ENCODE results near the gene VAMP5.

Gene VAMP5

DNA sequence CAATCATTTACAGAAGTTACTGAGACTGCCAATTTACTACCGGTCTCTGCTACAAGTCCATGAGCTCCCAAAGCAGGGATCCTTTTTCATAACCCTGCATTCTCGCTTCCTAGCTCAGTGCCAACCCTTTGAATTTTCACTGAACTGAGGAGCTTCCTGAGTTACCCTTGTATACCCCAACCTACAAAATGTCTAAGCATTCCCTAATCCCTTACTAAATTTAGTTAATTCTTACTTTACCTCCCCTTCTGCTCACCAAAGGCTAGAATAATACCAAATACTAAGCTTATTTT lies 35.7 kb upstream of the VAMP5 start:
- Histone ChIP-seq H3K56ac (ENCODE audit: low read length) (no peak overlapping the region), H2BK120ac (ENCODE audit: low read depth, low read length) (no peak overlapping the region), H3K9ac (ENCODE audit: low read length) (no peak overlapping the region), H4K5ac (ENCODE audit: low read length) (no peak overlapping the region), H3K27ac (ENCODE audit: low read depth, low read length) (no peak overlapping the region), H2BK5ac (ENCODE audit: low read length) (no peak overlapping the region), H3K4me1 (ENCODE audit: control insufficient read depth, low read depth, low read length) (no peaks in the 10 kb centered on the region), H3K4me2 (ENCODE audit: low read length) (no peak overlapping the region), H3K79me1 (ENCODE audit: low read length) (peaks cover 2% of the 10 kb centered on the region), H2BK15ac (replicated peaks; ENCODE audit: low read depth) (no peak overlapping the region), H3K4me3 (ENCODE audit: low read length) (no peak overlapping the region), H3K36me3 (ENCODE audit: control insufficient read depth, insufficient read depth, low read length) (peaks cover 21% of the 10 kb centered on the region), H3K27me3 (ENCODE audit: insufficient read depth, low read length, poor library complexity) (no peaks in the 10 kb centered on the region), H3K23ac (ENCODE audit: low read length) (no peak overlapping the region), H3K4ac (ENCODE audit: low read depth, low read length) (no peak overlapping the region), H3K79me2 (ENCODE audit: control insufficient read depth, insufficient read depth, low read length) (no peaks in the 10 kb centered on the region), H3K18ac (ENCODE audit: low read length) (no peak overlapping the region), H4K8ac (ENCODE audit: low read depth, low read length) (no peak overlapping the region), H2AK5ac (ENCODE audit: low read length) (no peak overlapping the region)
- no CpG with 5 or more reads among the region's 2 CpGs for WGBS (ENCODE audit: extremely low coverage, insufficient coverage, low lambda C conversion rate)
- DNase-seq: no peak

DNA sequence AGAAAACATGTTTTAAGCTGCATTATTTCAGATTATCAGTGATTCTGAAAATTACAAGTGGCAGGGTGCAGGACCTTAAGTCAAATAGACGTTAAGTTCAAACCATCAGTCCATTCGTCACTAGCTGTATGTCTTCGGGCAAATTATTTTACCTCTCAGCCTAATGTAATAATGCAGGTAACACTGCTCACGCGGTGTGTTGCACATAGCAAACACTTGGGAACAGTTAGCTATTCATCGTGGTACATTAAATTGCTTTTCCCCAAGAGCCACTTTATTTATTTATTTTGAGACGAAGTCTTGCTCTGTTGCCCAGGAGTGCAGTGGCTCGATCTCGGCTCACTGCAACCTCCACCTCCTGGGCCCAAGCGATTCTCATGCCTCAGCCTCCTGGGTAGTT lies 35.1 kb upstream of the VAMP5 start:
- H3K4me2 ChIP-seq (ENCODE audit: low read length): no peak overlapping the region
- H3K4me1 ChIP-seq (ENCODE audit: control insufficient read depth, low read depth, low read length): no peaks in the 10 kb centered on the region
- H2BK120ac ChIP-seq (ENCODE audit: low read depth, low read length): no peak overlapping the region
- no peak overlapping the region for H2BK15ac ChIP-seq (replicated peaks; ENCODE audit: low read depth)
- H3K36me3 ChIP-seq (ENCODE audit: control insufficient read depth, insufficient read depth, low read length): peaks cover 21% of the 10 kb centered on the region
- H3K79me1 ChIP-seq (ENCODE audit: low read length): peaks cover 2% of the 10 kb centered on the region
- no peak overlapping the region for H4K8ac ChIP-seq (ENCODE audit: low read depth, low read length)
- H2AK5ac ChIP-seq (ENCODE audit: low read length): no peak overlapping the region
- no peak overlapping the region for H3K9ac ChIP-seq (ENCODE audit: low read length)
- H3K18ac ChIP-seq (ENCODE audit: low read length): no peak overlapping the region
- H3K4me3 ChIP-seq (ENCODE audit: low read length): no peak overlapping the region
- no peak overlapping the region for H3K4ac ChIP-seq (ENCODE audit: low read depth, low read length)
- DNase-seq: no peak
- no peak overlapping the region for H3K27ac ChIP-seq (ENCODE audit: low read depth, low read length)
- H3K56ac ChIP-seq (ENCODE audit: low read length): no peak overlapping the region
- H2BK5ac ChIP-seq (ENCODE audit: low read length): no peak overlapping the region
- H3K79me2 ChIP-seq (ENCODE audit: control insufficient read depth, insufficient read depth, low read length): no peaks in the 10 kb centered on the region
- H3K27me3 ChIP-seq (ENCODE audit: insufficient read depth, low read length, poor library complexity): no peaks in the 10 kb centered on the region
- no peak overlapping the region for H4K5ac ChIP-seq (ENCODE audit: low read length)
- no CpG with 5 or more reads among the region's 10 CpGs for WGBS (ENCODE audit: extremely low coverage, insufficient coverage, low lambda C conversion rate)
- H3K23ac ChIP-seq (ENCODE audit: low read length): no peak overlapping the region

- no peak overlapping the region for H3K27ac ChIP-seq (ENCODE audit: low read depth, low read length)
- WGBS (ENCODE audit: extremely low coverage, insufficient coverage, low lambda C conversion rate): no CpG with 5 or more reads among the region's 4 CpGs
- no peak overlapping the region for H3K4me2 ChIP-seq (ENCODE audit: low read length)
- no peak overlapping the region for H3K4ac ChIP-seq (ENCODE audit: low read depth, low read length)
- no peaks in the 10 kb centered on the region for H3K4me1 ChIP-seq (ENCODE audit: control insufficient read depth, low read depth, low read length)
- H4K5ac ChIP-seq (ENCODE audit: low read length): no peak overlapping the region
- DNase-seq: peak; percentile 70
- H4K8ac ChIP-seq (ENCODE audit: low read depth, low read length): no peak overlapping the region
- H2BK120ac ChIP-seq (ENCODE audit: low read depth, low read length): no peak overlapping the region
- H3K36me3 ChIP-seq (ENCODE audit: control insufficient read depth, insufficient read depth, low read length): peaks cover 21% of the 10 kb centered on the region
- H3K27me3 ChIP-seq (ENCODE audit: insufficient read depth, low read length, poor library complexity): no peaks in the 10 kb centered on the region
- no peaks in the 10 kb centered on the region for H3K79me2 ChIP-seq (ENCODE audit: control insufficient read depth, insufficient read depth, low read length)
- no peak overlapping the region for H2AK5ac ChIP-seq (ENCODE audit: low read length)
- no peak overlapping the region for H3K9ac ChIP-seq (ENCODE audit: low read length)
- no peak overlapping the region for H2BK5ac ChIP-seq (ENCODE audit: low read length)
- H3K23ac ChIP-seq (ENCODE audit: low read length): no peak overlapping the region
- peaks cover 2% of the 10 kb centered on the region for H3K79me1 ChIP-seq (ENCODE audit: low read length)
- H2BK15ac ChIP-seq (replicated peaks; ENCODE audit: low read depth): no peak overlapping the region
- H3K56ac ChIP-seq (ENCODE audit: low read length): no peak overlapping the region
- H3K4me3 ChIP-seq (ENCODE audit: low read length): no peak overlapping the region
- H3K18ac ChIP-seq (ENCODE audit: low read length): no peak overlapping the region
These were observed 34.4 kb upstream of the VAMP5 start for GRCh38 chr2:85549826-85550225.

DNA sequence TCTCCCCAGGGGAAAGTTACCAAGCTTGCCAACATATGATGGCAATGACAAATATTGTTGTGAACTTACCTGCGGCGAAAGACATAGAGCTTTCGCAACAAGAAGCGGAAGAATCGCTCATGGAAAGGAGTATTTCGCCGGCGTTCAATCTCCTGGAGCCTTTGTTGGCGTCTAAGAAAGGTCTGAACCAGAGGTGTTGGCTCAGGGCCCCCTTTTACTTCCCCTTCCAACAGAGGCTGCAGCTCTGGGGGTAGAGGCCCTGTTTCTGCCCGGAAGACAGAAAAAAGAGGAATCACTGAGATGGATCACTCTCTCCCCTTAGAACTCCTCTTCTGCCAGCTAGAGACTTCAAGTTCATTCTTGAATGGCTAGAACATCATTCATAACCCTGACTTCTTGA lies 33.7 kb upstream of the VAMP5 start:
- Histone ChIP-seq H3K79me1 (ENCODE audit: low read length) (peaks cover 2% of the 10 kb centered on the region), H3K23ac (ENCODE audit: low read length) (no peak overlapping the region), H3K4me3 (ENCODE audit: low read length) (no peak overlapping the region), H3K79me2 (ENCODE audit: control insufficient read depth, insufficient read depth, low read length) (no peaks in the 10 kb centered on the region), H4K5ac (ENCODE audit: low read length) (no peak overlapping the region), H3K36me3 (ENCODE audit: control insufficient read depth, insufficient read depth, low read length) (peaks cover 25% of the 10 kb centered on the region), H2BK120ac (ENCODE audit: low read depth, low read length) (no peak overlapping the region), H3K4ac (ENCODE audit: low read depth, low read length) (no peak overlapping the region), H4K8ac (ENCODE audit: low read depth, low read length) (no peak overlapping the region), H2BK5ac (ENCODE audit: low read length) (no peak overlapping the region), H2AK5ac (ENCODE audit: low read length) (no peak overlapping the region), H3K4me2 (ENCODE audit: low read length) (no peak overlapping the region), H3K18ac (ENCODE audit: low read length) (no peak overlapping the region), H3K9ac (ENCODE audit: low read length) (no peak overlapping the region), H3K27ac (ENCODE audit: low read depth, low read length) (no peak overlapping the region), H2BK15ac (replicated peaks; ENCODE audit: low read depth) (no peak overlapping the region), H3K27me3 (ENCODE audit: insufficient read depth, low read length, poor library complexity) (no peaks in the 10 kb centered on the region), H3K56ac (ENCODE audit: low read length) (no peak overlapping the region), H3K4me1 (ENCODE audit: control insufficient read depth, low read depth, low read length) (no peaks in the 10 kb centered on the region)
- no CpG with 5 or more reads among the region's 10 CpGs for WGBS (ENCODE audit: extremely low coverage, insufficient coverage, low lambda C conversion rate)
- no peak for DNase-seq

- Histone ChIP-seq H3K23ac (ENCODE audit: low read length) (no peak overlapping the region), H4K5ac (ENCODE audit: low read length) (no peak overlapping the region), H3K4me1 (ENCODE audit: control insufficient read depth, low read depth, low read length) (no peaks in the 10 kb centered on the region), H3K27me3 (ENCODE audit: insufficient read depth, low read length, poor library complexity) (no peaks in the 10 kb centered on the region), H3K4me2 (ENCODE audit: low read length) (no peak overlapping the region), H3K9ac (ENCODE audit: low read length) (no peak overlapping the region), H2BK120ac (ENCODE audit: low read depth, low read length) (no peak overlapping the region), H3K79me1 (ENCODE audit: low read length) (peaks cover 6% of the 10 kb centered on the region), H4K8ac (ENCODE audit: low read depth, low read length) (no peak overlapping the region), H2BK15ac (replicated peaks; ENCODE audit: low read depth) (no peak overlapping the region), H3K56ac (ENCODE audit: low read length) (no peak overlapping the region), H3K4me3 (ENCODE audit: low read length) (no peak overlapping the region), H3K79me2 (ENCODE audit: control insufficient read depth, insufficient read depth, low read length) (no peaks in the 10 kb centered on the region), H2BK5ac (ENCODE audit: low read length) (no peak overlapping the region), H2AK5ac (ENCODE audit: low read length) (no peak overlapping the region), H3K18ac (ENCODE audit: low read length) (no peak overlapping the region), H3K4ac (ENCODE audit: low read depth, low read length) (no peak overlapping the region), H3K36me3 (ENCODE audit: control insufficient read depth, insufficient read depth, low read length) (peaks cover 22% of the 10 kb centered on the region), H3K27ac (ENCODE audit: low read depth, low read length) (no peak overlapping the region)
- DNase-seq: peak; percentile 89
- WGBS (ENCODE audit: extremely low coverage, insufficient coverage, low lambda C conversion rate): no CpG with 5 or more reads among the region's 9 CpGs
These were observed 32.2 kb upstream of the VAMP5 start for GRCh38 chr2:85551698-85552678.

DNA sequence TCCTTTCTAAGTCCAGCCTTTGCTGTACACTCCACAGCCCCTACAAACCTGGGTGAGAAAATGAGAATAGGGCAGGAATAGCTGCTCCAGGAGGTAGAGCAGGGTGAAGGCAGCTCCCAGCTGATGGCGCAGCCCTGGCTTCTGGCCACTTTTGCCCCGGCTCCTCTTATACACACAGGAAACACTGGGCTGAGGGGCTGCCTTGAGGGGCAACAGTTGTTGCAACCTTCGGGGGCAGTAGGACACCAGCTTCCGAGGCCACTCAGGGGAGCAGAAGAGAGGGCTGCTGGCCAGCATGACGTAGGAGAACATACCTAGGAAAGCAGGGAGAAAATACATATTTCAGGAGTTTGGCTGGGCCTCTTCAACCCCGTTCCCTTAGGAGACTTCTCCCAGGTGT lies 31.0 kb upstream of the VAMP5 start:
- no CpG with 5 or more reads among the region's 6 CpGs for WGBS (ENCODE audit: extremely low coverage, insufficient coverage, low lambda C conversion rate)
- peaks cover 22% of the 10 kb centered on the region for H3K36me3 ChIP-seq (ENCODE audit: control insufficient read depth, insufficient read depth, low read length)

More for the DNA sequence above, 31.0 kb upstream of the VAMP5 start:
- Histone ChIP-seq H3K27me3 (ENCODE audit: insufficient read depth, low read length, poor library complexity) (no peaks in the 10 kb centered on the region), H4K8ac (ENCODE audit: low read depth, low read length) (no peak overlapping the region), H2BK120ac (ENCODE audit: low read depth, low read length) (no peak overlapping the region), H3K23ac (ENCODE audit: low read length) (no peak overlapping the region), H3K56ac (ENCODE audit: low read length) (no peak overlapping the region), H3K27ac (ENCODE audit: low read depth, low read length) (no peak overlapping the region), H2BK15ac (replicated peaks; ENCODE audit: low read depth) (no peak overlapping the region), H3K79me1 (ENCODE audit: low read length) (peaks cover 9% of the 10 kb centered on the region), H2BK5ac (ENCODE audit: low read length) (no peak overlapping the region), H3K18ac (ENCODE audit: low read length) (no peak overlapping the region), H3K4me3 (ENCODE audit: low read length) (no peak overlapping the region), H3K9ac (ENCODE audit: low read length) (no peak overlapping the region), H2AK5ac (ENCODE audit: low read length) (no peak overlapping the region), H3K4me2 (ENCODE audit: low read length) (no peak overlapping the region), H4K5ac (ENCODE audit: low read length) (no peak overlapping the region), H3K4ac (ENCODE audit: low read depth, low read length) (no peak overlapping the region), H3K79me2 (ENCODE audit: control insufficient read depth, insufficient read depth, low read length) (peaks cover 2% of the 10 kb centered on the region), H3K4me1 (ENCODE audit: control insufficient read depth, low read depth, low read length) (no peaks in the 10 kb centered on the region)
- DNase-seq: no peak

All from mesendoderm (in vitro differentiated cells).